Testis (tissue), 3 donors: ENCODE measurements around the gene TMEM39A. TPM values are rescaled to one million over a fixed set of nuclear protein-coding genes. Genes with fewer than 3 reads are reported as not detected.

Experiments
- DNase-seq: peaks from one replicate; pipeline ENCODE4 v3.0.0-alpha.2; 2019
- H3K27ac ChIP-seq, 2 donors: fragments of 200-600 bp; sonication (generic); one replicate each; pipeline ENCODE4 v1.5.1; 2019
- H3K27me3 ChIP-seq: fragments of 200-600 bp; sonication (generic); one replicate; pipeline ENCODE4 v1.5.1; 2019
- H3K36me3 ChIP-seq: fragments of 200-600 bp; sonication (generic); one replicate; pipeline ENCODE4 v1.5.1; 2017; ENCODE audit warnings: low read depth; ENCODE audit errors: missing control alignments
- H3K4me1 ChIP-seq: fragments of 200-600 bp; sonication (generic); one replicate; pipeline ENCODE4 v1.5.1; 2019
- H3K4me3 ChIP-seq, 2 donors: fragments of 200-600 bp; sonication (generic); one replicate each; pipeline ENCODE4 v1.5.1; 2017 to 2019
- H3K9me3 ChIP-seq: fragments of 200-600 bp; sonication (generic); one replicate; pipeline ENCODE4 v1.5.1; 2017
- CTCF ChIP-seq, 3 experiments: fragments of 450-650 bp in 2 of 3; fragments of 200-600 bp in 1 of 3; sonication (generic) in 1 of 3; IDR thresholded peaks; one replicate each; pipeline ENCODE4 v1.5.1; 2016 to 2019; ENCODE audit warnings: antibody characterized with exemption in 3 of 3, mild to moderate bottlenecking in 2 of 3, moderate library complexity in 1 of 3
- POLR2A ChIP-seq: fragments of 450-650 bp; IDR thresholded peaks from one replicate; pipeline ENCODE4 v1.6.1; 2017; ENCODE audit warnings: antibody characterized with exemption, mild to moderate bottlenecking, moderate library complexity
- WGBS, 2 donors: methylation state at CpG; one replicate each; pipeline ENCODE4 v1.1.5; 2018; 5-methylcytosine and 5-hydroxymethylcytosine counted together
- intact Hi-C: fragments of 100-400 bp; cut with DNase I; formaldehyde crosslinking; loops from one replicate; pipeline ENCODE4 v1.15.1; 2023; ENCODE audit warnings: low total_unique reads
- polyA plus RNA-seq: library from polyadenylated mRNA; stranded (reverse); fragments of 350-450 nt; fragmentation: Illumina TruSeq; extraction: RNeasy Lipid Tissue Mini Kit (QIAGEN cat#74804); gene quantifications from one replicate; pipeline ENCODE4 v1.2.3, GENCODE V29; 2014; ENCODE audit warnings: low read depth, low replicate concordance; ENCODE audit not compliant: insufficient read depth
- total RNA-seq, 2 donors: library from RNA; depleted of rRNA; stranded (reverse); fragments of >200 nt; gene quantifications; one replicate each; pipeline ENCODE4 v1.2.3, GENCODE V29; 2016

The TMEM39A gene
- total and polyA plus RNA-seq, 3 donors from 2014 or later = 33.5 to 46.0 (median 39.8) TPM

GRCh38 chr3:119405315-119405714 is 58.1 kb downstream of the TMEM39A start:
- WGBS, 2 donors = 85 to 91% methylated on average over 2 of the region's 2 CpGs
- no peaks in the 10 kb centered on the region for H3K27me3 ChIP-seq
- no peak overlapping the region for H3K27ac ChIP-seq
- H3K36me3 ChIP-seq = no peaks in the 10 kb centered on the region
- no peaks in the 10 kb centered on the region for H3K9me3 ChIP-seq
- no peak for DNase-seq
- intact Hi-C loops = no loop called here
- H3K4me3 ChIP-seq = no peak overlapping the region
- TF ChIP-seq CTCF (IDR thresholded peaks at IDR 0.05) = no peak
- TF ChIP-seq POLR2A = no peak
- no peaks in the 10 kb centered on the region for H3K4me1 ChIP-seq

GRCh38 chr3:119403201-119403600 is 60.2 kb downstream of the TMEM39A start:
- Histone ChIP-seq H3K36me3 (no peaks in the 10 kb centered on the region), H3K9me3 (no peaks in the 10 kb centered on the region), H3K4me3 (no peak overlapping the region), H3K4me1 (no peaks in the 10 kb centered on the region), H3K27ac (no peak overlapping the region), H3K27me3 (no peaks in the 10 kb centered on the region)
- DNase-seq = no peak
- intact Hi-C loops = no loop called here
- TF ChIP-seq CTCF (IDR thresholded peaks at IDR 0.05) (no peak), POLR2A (no peak)
- 89 to 91% methylated on average over 1 of the region's 1 CpG for WGBS, 2 donors

GRCh38 chr3:119402791-119403190 is 60.6 kb downstream of the TMEM39A start:
- 67 to 80% methylated on average over 1 of the region's 1 CpG for WGBS, 2 donors

GRCh38 chr3:119401503-119402440 is 61.6 kb downstream of the TMEM39A start:
- Histone ChIP-seq H3K4me3 (peak overlapping the region in 1 of 2 donors; percentile 7), H3K4me1 (no peaks in the 10 kb centered on the region), H3K27me3 (no peaks in the 10 kb centered on the region), H3K36me3 (no peaks in the 10 kb centered on the region), H3K9me3 (no peaks in the 10 kb centered on the region), H3K27ac (no peak overlapping the region)
- DNase-seq = no peak
- 59 to 69% methylated on average over 36 of the region's 36 CpGs for WGBS, 2 donors
- intact Hi-C loops = no loop called here
- TF ChIP-seq POLR2A = no peak
- no peak for TF ChIP-seq CTCF (IDR thresholded peaks at IDR 0.05)

More at GRCh38 chr3:119402791-119403190, 60.6 kb downstream of the TMEM39A start:
- intact Hi-C loops = no loop called here
- Histone ChIP-seq H3K36me3 (no peaks in the 10 kb centered on the region), H3K27ac (no peak overlapping the region), H3K4me3 (no peak overlapping the region), H3K9me3 (no peaks in the 10 kb centered on the region), H3K4me1 (no peaks in the 10 kb centered on the region), H3K27me3 (no peaks in the 10 kb centered on the region)
- no peak for TF ChIP-seq POLR2A
- TF ChIP-seq CTCF (IDR thresholded peaks at IDR 0.05) = no peak
- DNase-seq = no peak

- Histone ChIP-seq H3K27ac (no peak overlapping the region), H3K4me1 (no peaks in the 10 kb centered on the region), H3K27me3 (no peaks in the 10 kb centered on the region), H3K36me3 (no peaks in the 10 kb centered on the region), H3K9me3 (no peaks in the 10 kb centered on the region), H3K4me3 (no peak overlapping the region)
- TF ChIP-seq CTCF (IDR thresholded peaks at IDR 0.05) = no peak
- 88 to 96% methylated on average over 5 of the region's 5 CpGs for WGBS, 2 donors
- intact Hi-C loops = no loop called here
- DNase-seq = no peak
Observed at GRCh38 chr3:119401069-119401468, 62.3 kb downstream of the TMEM39A start.
